ENCODE measurements around the gene YPEL2. TPM values are rescaled to one million over a fixed set of nuclear protein-coding genes. Genes with fewer than 3 reads are reported as not detected.

YPEL2 gene
- total and polyA plus RNA-seq, 2 donors (not counting 3 experiments of a cell fraction or from before 2014, with no cell fraction given): 36.5 to 66.8 TPM

DNA sequence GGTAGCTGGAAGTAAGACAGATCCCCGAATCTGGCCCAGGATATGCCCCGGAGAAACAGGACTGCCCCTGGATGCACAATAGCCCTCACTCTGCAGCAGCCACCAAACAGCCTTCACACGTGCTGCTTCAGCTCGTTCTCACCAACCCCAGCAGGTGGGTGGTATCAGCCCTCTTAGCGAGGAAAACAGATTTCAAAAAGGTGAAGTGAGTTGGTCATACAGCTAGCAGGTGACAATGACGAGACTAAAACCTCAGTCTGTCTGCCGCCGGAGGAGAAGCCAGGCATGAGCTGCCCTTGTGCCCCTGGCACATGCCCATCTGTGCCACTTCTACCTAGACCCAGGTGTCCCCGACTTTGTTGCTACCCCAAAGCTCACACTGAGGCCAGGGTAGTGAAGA, 92.4 kb downstream of the YPEL2 start:
- dilution Hi-C loops (cut with MboI; ENCODE audit: extremely low pct_ligation_motif_present, low sequenced_read_pairs) (no loop called here), intact Hi-C loops (cut with micrococcal nuclease) (no loop called here)
- H3K9me1 ChIP-seq (replicated peaks; ENCODE audit: control insufficient read depth, extremely low read depth, insufficient read depth, low read length): no peaks in the 10 kb centered on the region
- no peaks in the 10 kb centered on the region for H4K20me1 ChIP-seq (replicated peaks; ENCODE audit: control insufficient read depth, extremely low read depth, insufficient read depth, low read length)
- FAIRE-seq: no peak
- no peaks in the 10 kb centered on the region for H3K79me2 ChIP-seq (ENCODE audit: control insufficient read depth, insufficient read depth, low read length)
- ChIA-PET POLR2A (interaction anchor here (0.6 to 1.2 kb wide), 4 partner anchors 18 to 46 kb away, joined by 3 to 6 read pairs (median 4); no protein-coding TSS in a partner anchor), CTCF (interaction anchor here (1.4 to 6.7 kb wide), 5 partner anchors 11 to 94 kb away, joined by 3 to 96 read pairs (median 8); no protein-coding TSS in a partner anchor)
- no peak overlapping the region for H3K4me2 ChIP-seq (ENCODE audit: insufficient read depth, low read length)
- no peaks in the 10 kb centered on the region for H3K36me3 ChIP-seq (ENCODE audit: control insufficient read depth in 2 of 2, extremely low read depth in 1 of 2, insufficient read depth in 2 of 2, low read length in 2 of 2)
- H3K4me1 ChIP-seq (ENCODE audit: control insufficient read depth, extremely low read depth, insufficient read depth, low read length): peaks cover 62% of the 10 kb centered on the region
- peak overlapping the region; percentile 65 for H3K27ac ChIP-seq (ENCODE audit: insufficient read depth, low read depth, low read length)
- H3K9me3 ChIP-seq (replicated peaks; ENCODE audit: control insufficient read depth, insufficient read depth, low read length): no peaks in the 10 kb centered on the region
- H3K4me3 ChIP-seq (replicated peaks in 1 of 3; ENCODE audit: insufficient read depth in 1 of 3, low read depth in 1 of 3, low read length in 3 of 3): no peak overlapping the region
- no peak overlapping the region for H3K9ac ChIP-seq (replicated peaks; ENCODE audit: extremely low read depth, insufficient read depth, low read length)
- H3K27me3 ChIP-seq (ENCODE audit: control insufficient read depth in 2 of 2, insufficient read depth in 2 of 2, low read length in 2 of 2): no peaks in the 10 kb centered on the region
- BruUV-seq (replicated peaks): no TSS peak
- DNase-seq (ENCODE audit: low read depth, low spot score): no peak
- TF ChIP-seq MYC (IDR thresholded peaks at IDR 0.05; ENCODE audit: low read depth, low read length) (no peak), FOS (IDR thresholded peaks at IDR 0.05; ENCODE audit: borderline replicate concordance, insufficient read depth, low read length) (no peak), POLR2A (IDR thresholded peaks at IDR 0.05; ENCODE audit: low read depth, low read length) (no peak), EZH2 (IDR thresholded peaks at IDR 0.05; ENCODE audit: borderline replicate concordance, low read depth, low read length, severe bottlenecking) (no peak), JUN (IDR thresholded peaks at IDR 0.05; ENCODE audit: borderline replicate concordance, insufficient read depth, insufficient read length, low read depth) (no peak), GATA2 (IDR thresholded peaks at IDR 0.05; ENCODE audit: insufficient read depth, insufficient read length, low read depth, low read length) (no peak), POLR2AphosphoS5 (IDR thresholded peaks at IDR 0.05; ENCODE audit: insufficient read depth, low read depth, low read length) (no peak)
- TF ChIP-seq, protein P1, sequence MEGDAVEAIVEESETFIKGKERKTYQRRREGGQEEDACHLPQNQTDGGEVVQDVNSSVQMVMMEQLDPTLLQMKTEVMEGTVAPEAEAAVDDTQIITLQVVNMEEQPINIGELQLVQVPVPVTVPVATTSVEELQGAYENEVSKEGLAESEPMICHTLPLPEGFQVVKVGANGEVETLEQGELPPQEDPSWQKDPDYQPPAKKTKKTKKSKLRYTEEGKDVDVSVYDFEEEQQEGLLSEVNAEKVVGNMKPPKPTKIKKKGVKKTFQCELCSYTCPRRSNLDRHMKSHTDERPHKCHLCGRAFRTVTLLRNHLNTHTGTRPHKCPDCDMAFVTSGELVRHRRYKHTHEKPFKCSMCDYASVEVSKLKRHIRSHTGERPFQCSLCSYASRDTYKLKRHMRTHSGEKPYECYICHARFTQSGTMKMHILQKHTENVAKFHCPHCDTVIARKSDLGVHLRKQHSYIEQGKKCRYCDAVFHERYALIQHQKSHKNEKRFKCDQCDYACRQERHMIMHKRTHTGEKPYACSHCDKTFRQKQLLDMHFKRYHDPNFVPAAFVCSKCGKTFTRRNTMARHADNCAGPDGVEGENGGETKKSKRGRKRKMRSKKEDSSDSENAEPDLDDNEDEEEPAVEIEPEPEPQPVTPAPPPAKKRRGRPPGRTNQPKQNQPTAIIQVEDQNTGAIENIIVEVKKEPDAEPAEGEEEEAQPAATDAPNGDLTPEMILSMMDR (IDR thresholded peaks at IDR 0.05; ENCODE audit: extremely low read depth in 1 of 2, insufficient read depth in 1 of 2, low read depth in 1 of 2, low read length in 2 of 2): no peak
- TF ChIP-seq, protein P2, sequence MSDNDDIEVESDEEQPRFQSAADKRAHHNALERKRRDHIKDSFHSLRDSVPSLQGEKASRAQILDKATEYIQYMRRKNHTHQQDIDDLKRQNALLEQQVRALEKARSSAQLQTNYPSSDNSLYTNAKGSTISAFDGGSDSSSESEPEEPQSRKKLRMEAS (IDR thresholded peaks at IDR 0.05; ENCODE audit: insufficient read depth, insufficient read length): no peak
- no peak overlapping the region for H2AFZ ChIP-seq (ENCODE audit: low read depth, low read length)
